ENCODE data around the gene USP21. TPM values are rescaled to one million over a fixed set of nuclear protein-coding genes. Genes with fewer than 3 reads are reported as not detected.

Gene USP21
- total RNA-seq, 4 donors from 2014 or later: 12.9 to 53.1 (median 20.6) TPM

DNA sequence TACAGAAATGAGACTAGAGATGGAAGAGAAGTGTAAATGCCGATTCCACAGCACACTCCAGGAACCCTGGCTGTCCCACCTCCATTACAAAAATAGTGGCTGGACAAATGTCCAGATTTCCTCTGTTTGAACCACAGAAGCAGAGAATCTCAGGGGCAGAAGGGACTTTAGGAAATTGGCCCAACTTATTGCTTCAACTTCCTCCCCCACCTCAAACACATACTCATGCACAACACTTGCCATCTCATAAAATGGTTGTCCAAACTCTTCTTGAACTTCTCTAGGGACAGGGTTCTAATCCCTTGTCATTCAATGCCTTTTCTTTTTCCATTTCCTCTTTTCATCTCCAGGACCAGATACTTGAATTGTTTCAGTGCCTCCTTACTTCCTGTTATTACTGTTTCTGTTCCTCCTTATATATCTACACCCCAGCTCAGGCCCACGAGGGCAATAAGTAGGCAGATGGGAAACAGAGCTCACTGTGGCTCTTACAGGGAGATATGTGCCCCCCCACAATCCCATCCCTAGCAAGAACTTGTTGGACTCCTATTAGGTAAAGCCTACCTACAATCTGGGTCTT is 26.5 kb downstream of the USP21 start:
- Histone ChIP-seq H3K27ac (peak overlapping the region in 3 of 4 donors; percentile 56 to 73 (median 62)), H3K4me3 (no peak overlapping the region), H3K27me3 (no peaks in the 10 kb centered on the region), H3K4me1 (peaks cover 0 to 32% (median 12%) of the 10 kb centered on the region in 4 donors), H3K36me3 (peaks cover 0 to 3% (median 0%) of the 10 kb centered on the region in 3 donors), H3K9me3 (no peaks in the 10 kb centered on the region)
- no peak for DNase-seq (ENCODE audit: low spot score in 2 of 2)
- WGBS, 2 donors: 31% methylated on average over 2 of the region's 2 CpGs
- TF ChIP-seq EP300 (IDR thresholded peaks at IDR 0.05) (no peak), POLR2A (IDR thresholded peaks at IDR 0.05) (no peak)
- TF ChIP-seq, protein P1, sequence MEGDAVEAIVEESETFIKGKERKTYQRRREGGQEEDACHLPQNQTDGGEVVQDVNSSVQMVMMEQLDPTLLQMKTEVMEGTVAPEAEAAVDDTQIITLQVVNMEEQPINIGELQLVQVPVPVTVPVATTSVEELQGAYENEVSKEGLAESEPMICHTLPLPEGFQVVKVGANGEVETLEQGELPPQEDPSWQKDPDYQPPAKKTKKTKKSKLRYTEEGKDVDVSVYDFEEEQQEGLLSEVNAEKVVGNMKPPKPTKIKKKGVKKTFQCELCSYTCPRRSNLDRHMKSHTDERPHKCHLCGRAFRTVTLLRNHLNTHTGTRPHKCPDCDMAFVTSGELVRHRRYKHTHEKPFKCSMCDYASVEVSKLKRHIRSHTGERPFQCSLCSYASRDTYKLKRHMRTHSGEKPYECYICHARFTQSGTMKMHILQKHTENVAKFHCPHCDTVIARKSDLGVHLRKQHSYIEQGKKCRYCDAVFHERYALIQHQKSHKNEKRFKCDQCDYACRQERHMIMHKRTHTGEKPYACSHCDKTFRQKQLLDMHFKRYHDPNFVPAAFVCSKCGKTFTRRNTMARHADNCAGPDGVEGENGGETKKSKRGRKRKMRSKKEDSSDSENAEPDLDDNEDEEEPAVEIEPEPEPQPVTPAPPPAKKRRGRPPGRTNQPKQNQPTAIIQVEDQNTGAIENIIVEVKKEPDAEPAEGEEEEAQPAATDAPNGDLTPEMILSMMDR (IDR thresholded peaks at IDR 0.05): no peak

DNA sequence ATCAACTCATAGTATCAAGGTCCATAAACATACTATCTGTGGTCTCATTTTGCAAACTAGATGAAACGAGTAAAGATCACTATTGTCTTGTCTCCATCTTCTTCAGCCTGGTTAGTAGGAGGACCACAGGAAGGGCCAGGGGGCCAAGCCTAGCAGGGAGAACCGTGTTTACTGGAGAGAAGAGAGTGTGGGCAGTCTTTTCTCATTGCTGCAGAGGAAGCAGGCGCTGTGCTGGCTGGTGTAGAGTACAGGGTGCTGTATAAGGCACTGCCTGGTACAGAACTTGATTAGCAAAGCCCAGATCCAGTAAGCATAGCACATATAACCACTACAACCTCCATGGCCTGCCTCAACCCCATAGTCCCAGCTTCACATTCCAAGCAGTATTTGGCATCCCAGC is 28.0 kb downstream of the USP21 start:
- no peak overlapping the region for H3K27ac ChIP-seq
- no peaks in the 10 kb centered on the region for H3K9me3 ChIP-seq
- H3K4me1 ChIP-seq: peaks cover 0 to 30% (median 13%) of the 10 kb centered on the region in 4 donors
- no peak for DNase-seq (ENCODE audit: low spot score in 2 of 2)
- 70 to 72% methylated on average over 3 of the region's 3 CpGs for WGBS, 2 donors
- TF ChIP-seq POLR2A (IDR thresholded peaks at IDR 0.05): no peak
- no peak for TF ChIP-seq EP300 (IDR thresholded peaks at IDR 0.05)
- TF ChIP-seq, protein P1 (IDR thresholded peaks at IDR 0.05): no peak
- no peaks in the 10 kb centered on the region for H3K27me3 ChIP-seq
- H3K4me3 ChIP-seq: no peak overlapping the region
- H3K36me3 ChIP-seq: peaks cover 0 to 17% (median 0%) of the 10 kb centered on the region in 3 donors

DNA sequence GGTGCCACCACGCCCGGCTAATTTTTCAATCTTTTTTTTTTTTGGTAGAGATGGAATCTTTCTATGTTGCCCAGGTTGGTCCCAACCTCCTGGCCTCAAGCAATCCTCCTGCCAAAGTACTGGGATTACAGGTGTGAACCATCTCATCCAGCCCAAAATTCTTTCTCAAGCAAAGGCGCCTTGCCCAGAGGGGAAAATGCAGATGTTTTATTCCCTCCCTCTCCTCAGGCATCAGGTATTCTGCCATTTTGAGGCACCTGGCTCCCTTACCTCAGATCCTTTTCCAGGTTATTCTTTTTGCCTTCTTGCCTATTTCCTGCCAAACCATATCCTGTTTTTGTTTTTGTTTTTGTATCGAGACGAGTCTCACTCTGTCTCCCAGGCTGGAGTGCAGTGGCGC is 29.1 kb downstream of the USP21 start:
- no peaks in the 10 kb centered on the region for H3K27me3 ChIP-seq
- WGBS, 2 donors: 72 to 82% methylated on average over 6 of the region's 6 CpGs
- H3K4me1 ChIP-seq: peaks cover 0 to 37% (median 22%) of the 10 kb centered on the region in 4 donors
- H3K4me3 ChIP-seq: no peak overlapping the region
- TF ChIP-seq POLR2A (IDR thresholded peaks at IDR 0.05): no peak
- no peak for TF ChIP-seq EP300 (IDR thresholded peaks at IDR 0.05)
- TF ChIP-seq, protein P1 (IDR thresholded peaks at IDR 0.05): no peak
- H3K9me3 ChIP-seq: no peaks in the 10 kb centered on the region
- H3K27ac ChIP-seq: no peak overlapping the region
- peaks cover 0 to 17% (median 0%) of the 10 kb centered on the region in 3 donors for H3K36me3 ChIP-seq
- no peak for DNase-seq (ENCODE audit: low spot score in 2 of 2)

DNA sequence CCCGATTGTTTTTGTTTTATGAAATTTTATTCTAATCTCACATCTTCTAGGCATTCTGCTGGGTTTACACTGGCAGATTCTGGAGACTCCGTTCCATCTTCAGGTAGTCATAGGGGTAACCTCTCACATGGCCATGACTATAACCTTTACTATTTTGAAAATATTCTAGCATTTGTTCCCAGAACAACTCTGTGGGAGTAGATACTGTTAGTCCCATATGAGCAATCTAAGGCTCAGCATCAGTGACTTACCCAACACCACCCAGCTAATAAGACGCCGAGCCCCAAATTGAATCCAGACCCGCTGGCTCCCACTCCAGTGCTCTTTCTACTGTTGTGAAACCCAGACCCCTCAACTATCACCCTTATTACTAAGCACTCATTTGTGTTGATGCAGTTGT is 29.7 kb downstream of the USP21 start:
- H3K4me1 ChIP-seq: peaks cover 0 to 43% (median 25%) of the 10 kb centered on the region in 4 donors
- no peaks in the 10 kb centered on the region for H3K9me3 ChIP-seq
- WGBS, 2 donors: 78 to 83% methylated on average over 5 of the region's 5 CpGs
- TF ChIP-seq, protein P1 (IDR thresholded peaks at IDR 0.05): no peak
- TF ChIP-seq POLR2A (IDR thresholded peaks at IDR 0.05) (no peak), EP300 (IDR thresholded peaks at IDR 0.05) (peak in 1 of 2 donors; percentile 50)
- no peak for DNase-seq (ENCODE audit: low spot score in 2 of 2)
- H3K36me3 ChIP-seq: peaks cover 0 to 17% (median 0%) of the 10 kb centered on the region in 3 donors
- peak overlapping the region in 1 of 4 donors; percentile 26 for H3K27ac ChIP-seq
- no peak overlapping the region for H3K4me3 ChIP-seq
- no peaks in the 10 kb centered on the region for H3K27me3 ChIP-seq

DNA sequence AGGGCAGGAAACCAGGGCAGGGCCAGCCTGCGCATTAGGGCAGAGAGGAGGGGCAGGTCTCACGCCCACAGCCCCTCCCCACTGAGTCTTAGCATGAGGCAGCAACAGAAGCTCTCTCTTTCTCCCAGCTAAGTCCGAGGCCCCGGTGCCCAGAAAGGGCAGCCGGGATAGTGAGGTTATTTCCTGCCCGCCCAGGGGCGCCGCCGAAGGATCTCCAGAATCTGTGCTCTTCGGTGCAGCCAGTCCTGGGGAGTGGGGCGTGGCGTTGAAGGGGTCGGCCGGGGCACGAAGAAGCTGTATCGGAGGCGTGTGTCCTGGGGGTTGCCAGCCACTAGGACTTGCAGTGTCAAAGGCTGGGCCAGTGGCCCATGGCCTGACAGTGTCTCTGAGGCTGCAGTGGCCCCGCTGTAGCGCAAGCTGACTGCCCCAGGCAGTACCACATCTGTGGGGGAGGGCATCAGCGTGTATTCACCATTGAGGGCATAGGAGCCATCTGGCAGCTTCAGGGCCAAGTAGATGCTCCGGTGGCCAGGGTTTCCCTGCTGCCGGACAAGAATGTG is 31.7 kb downstream of the USP21 start:
- TF ChIP-seq POLR2A (IDR thresholded peaks at IDR 0.05) (no peak), EP300 (IDR thresholded peaks at IDR 0.05) (no peak)
- TF ChIP-seq, protein P1 (IDR thresholded peaks at IDR 0.05): no peak
- Histone ChIP-seq H3K4me1 (peaks cover 0 to 46% (median 30%) of the 10 kb centered on the region in 4 donors), H3K9me3 (no peaks in the 10 kb centered on the region), H3K36me3 (peaks cover 0 to 17% (median 0%) of the 10 kb centered on the region in 3 donors), H3K4me3 (no peak overlapping the region), H3K27ac (peak overlapping the region in 2 of 4 donors; percentile 8 to 28), H3K27me3 (no peaks in the 10 kb centered on the region)
- 42 to 55% methylated on average over 20 to 21 of the region's 22 CpGs for WGBS, 2 donors
- DNase-seq (ENCODE audit: low spot score in 2 of 2): no peak
